ENCODE data around the gene SST.
A peak's percentile ranks its signal among the peaks of the same experiment; 100 is the strongest.
"Not testable (repeated sequence)": the region's sequence is repeated elsewhere in the genome, so short reads cannot be mapped to it uniquely, and the experiment has no call there.

SST gene

GRCh38 chr3:187667526-187667925 lies 2.7 kb downstream of the SST start:
- H3K4me1 Mint-ChIP-seq, result peaks cover 12 to 16% of the 10 kb centered on the region in 2 donors
- no peak for DNase-seq
- peaks cover 34 to 41% of the 10 kb centered on the region in 2 donors for H3K27me3 Mint-ChIP-seq
- ATAC-seq (replicated peaks), result no peak
- peaks cover 5% of the 10 kb centered on the region in 2 donors for H3K9me3 Mint-ChIP-seq
- no peak overlapping the region for H3K27ac Mint-ChIP-seq
- H3K4me3 Mint-ChIP-seq, result no peak overlapping the region
- no peaks in the 10 kb centered on the region for H3K36me3 Mint-ChIP-seq

DNA sequence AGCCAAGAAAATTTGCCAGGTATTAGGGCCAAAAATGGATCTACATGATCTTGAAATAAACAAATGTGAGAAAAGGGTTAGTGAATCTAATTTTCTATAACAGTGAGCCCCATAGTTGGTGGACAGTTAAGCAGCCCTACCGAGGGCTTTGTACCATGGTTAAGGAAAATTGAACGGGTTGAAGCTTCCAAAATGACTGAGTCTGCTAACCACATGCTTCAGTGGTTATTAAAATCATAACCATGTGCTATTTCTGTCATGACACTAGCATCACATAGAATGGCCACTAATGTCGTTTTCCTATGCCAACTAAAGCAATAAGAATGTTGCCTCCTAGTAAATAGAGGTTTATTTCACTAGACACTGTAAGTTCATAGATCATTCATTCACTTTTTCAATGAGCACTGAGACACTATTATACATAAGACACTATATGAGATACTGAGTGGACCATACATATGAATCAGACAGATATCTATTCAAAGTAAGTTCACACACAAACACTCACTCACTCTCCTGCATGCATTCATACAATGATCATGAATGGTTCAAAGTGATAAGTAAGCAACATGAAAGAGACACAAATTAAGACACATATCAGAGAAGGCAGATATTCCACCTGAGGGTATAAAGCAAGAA lies 4.3 kb downstream of the SST start:
- ATAC-seq (replicated peaks), result peak in 1 of 2 donors; percentile 36
- no peak for DNase-seq
- no peak overlapping the region for H3K4me3 Mint-ChIP-seq

GRCh38 chr3:187665010-187665409 lies 5.2 kb downstream of the SST start:
- H3K27me3 Mint-ChIP-seq, result peaks cover 17 to 23% of the 10 kb centered on the region in 2 donors
- H3K4me1 Mint-ChIP-seq, result peaks cover 10 to 16% of the 10 kb centered on the region in 2 donors
- H3K9me3 Mint-ChIP-seq, result peaks cover 5 to 8% of the 10 kb centered on the region in 2 donors
- ATAC-seq (replicated peaks) (peak; percentile 68 to 85), DNase-seq (no peak)
- no peak overlapping the region for H3K4me3 Mint-ChIP-seq
- H3K27ac Mint-ChIP-seq, result no peak overlapping the region
- no peaks in the 10 kb centered on the region for H3K36me3 Mint-ChIP-seq

More for the DNA sequence above, 4.3 kb downstream of the SST start:
- Mint-ChIP-seq H3K4me1 (peaks cover 12 to 16% of the 10 kb centered on the region in 2 donors), H3K36me3 (no peaks in the 10 kb centered on the region), H3K9me3 (peaks cover 5% of the 10 kb centered on the region in 2 donors), H3K27me3 (peaks cover 25 to 31% of the 10 kb centered on the region in 2 donors), H3K27ac (no peak overlapping the region)

GRCh38 chr3:187662848-187663409 lies 7.3 kb downstream of the SST start:
- Mint-ChIP-seq H3K9me3 (peaks cover 5 to 8% of the 10 kb centered on the region in 2 donors), H3K27me3 (peaks cover 6 to 17% of the 10 kb centered on the region in 2 donors), H3K27ac (no peak overlapping the region), H3K36me3 (no peaks in the 10 kb centered on the region), H3K4me1 (peaks cover 10 to 16% of the 10 kb centered on the region in 2 donors), H3K4me3 (no peak overlapping the region)
- DNase-seq (no peak), ATAC-seq (replicated peaks) (peak; percentile 56 to 68)

DNA sequence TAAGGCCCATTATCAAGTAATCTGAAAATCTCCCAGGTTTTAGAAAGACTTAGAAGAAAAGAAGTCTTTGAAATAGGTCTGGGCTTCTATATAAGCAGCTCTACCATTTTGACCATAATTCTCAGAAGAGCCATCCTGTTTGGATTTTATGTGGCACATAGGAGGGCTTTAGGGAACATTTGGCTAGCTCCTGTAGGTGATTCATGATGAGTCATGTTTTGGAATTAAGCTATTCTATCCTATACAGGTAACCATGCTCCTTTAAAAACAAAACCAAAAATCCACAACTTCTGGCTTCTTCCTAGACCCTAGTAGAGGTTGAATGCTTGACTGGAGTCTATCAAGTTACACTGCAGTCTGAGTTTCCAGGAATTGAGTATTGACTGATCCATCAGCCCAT lies 8.9 kb downstream of the SST start:
- H3K27ac Mint-ChIP-seq, result no peak overlapping the region
- peaks cover 4 to 12% of the 10 kb centered on the region in 2 donors for H3K27me3 Mint-ChIP-seq
- H3K4me1 Mint-ChIP-seq, result peaks cover 10 to 16% of the 10 kb centered on the region in 2 donors

GRCh38 chr3:187651282-187651681 lies 18.9 kb downstream of the SST start:
- H3K4me1 Mint-ChIP-seq, result peaks cover 0 to 4% of the 10 kb centered on the region in 2 donors
- no peak for DNase-seq
- no peaks in the 10 kb centered on the region for H3K9me3 Mint-ChIP-seq
- no peak overlapping the region for H3K4me3 Mint-ChIP-seq
- peaks cover 51 to 57% of the 10 kb centered on the region in 2 donors for H3K27me3 Mint-ChIP-seq
- H3K27ac Mint-ChIP-seq, result no peak overlapping the region
- ATAC-seq (replicated peaks), result no peak
- no peaks in the 10 kb centered on the region for H3K36me3 Mint-ChIP-seq

More for the DNA sequence above, 8.9 kb downstream of the SST start:
- Mint-ChIP-seq H3K36me3 (no peaks in the 10 kb centered on the region), H3K4me3 (no peak overlapping the region), H3K9me3 (peaks cover 5 to 8% of the 10 kb centered on the region in 2 donors)
- DNase-seq (no peak), ATAC-seq (replicated peaks) (no peak)

DNA sequence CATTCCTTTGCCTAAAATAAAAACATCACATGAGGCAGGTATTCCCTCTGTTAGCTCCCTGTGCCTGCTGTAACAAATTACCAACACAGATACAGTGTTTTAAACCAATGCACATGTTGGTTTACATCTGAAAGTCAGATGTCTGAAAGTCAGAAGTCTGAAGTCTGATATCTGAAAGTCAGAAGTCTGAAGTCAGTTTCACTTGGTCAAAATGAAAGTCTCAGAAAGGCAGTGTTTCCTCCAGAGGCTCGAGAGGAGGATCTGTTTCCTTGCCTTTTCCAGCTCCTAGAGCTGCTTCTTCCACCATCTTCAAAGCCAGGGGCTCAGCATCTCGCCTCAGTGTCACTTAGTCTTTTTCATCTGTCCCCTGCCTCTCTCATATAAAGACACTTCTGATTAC lies 22.0 kb downstream of the SST start:
- Mint-ChIP-seq H3K4me1 (peaks cover 0 to 4% of the 10 kb centered on the region in 2 donors), H3K36me3 (no peaks in the 10 kb centered on the region), H3K27ac (no peak overlapping the region), H3K4me3 (no peak overlapping the region), H3K9me3 (no peaks in the 10 kb centered on the region), H3K27me3 (peaks cover 45 to 49% of the 10 kb centered on the region in 2 donors)
- DNase-seq (no peak), ATAC-seq (replicated peaks) (peak; percentile 55 to 69)

DNA sequence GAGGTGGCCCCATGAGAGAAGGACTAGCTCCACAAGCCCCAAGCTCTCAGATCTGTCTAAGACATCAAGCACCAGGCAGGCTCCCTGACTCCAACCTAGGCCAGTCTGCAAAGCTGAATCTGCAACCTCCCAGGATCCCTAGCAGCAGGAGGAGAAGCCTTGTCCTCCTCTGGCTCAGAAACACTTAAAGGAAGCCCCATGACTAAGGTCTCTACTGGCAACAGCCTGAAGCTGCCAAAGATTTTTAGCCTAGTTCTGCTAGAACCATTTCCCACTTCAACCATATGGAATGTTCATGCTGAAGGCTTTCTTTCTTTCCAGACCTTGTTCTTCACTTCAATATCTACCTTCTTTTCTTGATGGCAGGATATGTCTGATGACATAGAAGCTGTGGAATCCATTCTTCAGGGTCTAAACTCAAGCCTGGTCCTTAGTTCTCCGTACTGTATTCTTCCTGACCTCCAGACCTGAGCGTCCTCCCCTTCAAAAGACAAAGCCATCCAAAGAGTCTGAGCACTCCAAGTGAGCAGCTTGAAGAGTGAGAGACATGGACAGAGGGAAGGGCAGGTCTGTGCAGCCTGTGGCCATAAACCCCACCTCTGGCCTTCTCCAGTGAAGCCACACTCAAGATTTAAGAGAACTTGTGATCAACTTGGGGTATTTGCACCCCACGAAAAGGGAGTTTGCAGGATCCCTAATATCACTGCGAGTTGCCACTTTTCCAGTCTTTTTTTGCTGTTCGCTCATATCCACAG lies 23.1 kb downstream of the SST start:
- ATAC-seq (replicated peaks) (no peak), DNase-seq (no peak)
- Mint-ChIP-seq H3K36me3 (no peaks in the 10 kb centered on the region), H3K9me3 (no peaks in the 10 kb centered on the region), H3K4me3 (no peak overlapping the region), H3K27me3 (peaks cover 38 to 43% of the 10 kb centered on the region in 2 donors), H3K4me1 (peaks cover 0 to 4% of the 10 kb centered on the region in 2 donors), H3K27ac (no peak overlapping the region)

DNA sequence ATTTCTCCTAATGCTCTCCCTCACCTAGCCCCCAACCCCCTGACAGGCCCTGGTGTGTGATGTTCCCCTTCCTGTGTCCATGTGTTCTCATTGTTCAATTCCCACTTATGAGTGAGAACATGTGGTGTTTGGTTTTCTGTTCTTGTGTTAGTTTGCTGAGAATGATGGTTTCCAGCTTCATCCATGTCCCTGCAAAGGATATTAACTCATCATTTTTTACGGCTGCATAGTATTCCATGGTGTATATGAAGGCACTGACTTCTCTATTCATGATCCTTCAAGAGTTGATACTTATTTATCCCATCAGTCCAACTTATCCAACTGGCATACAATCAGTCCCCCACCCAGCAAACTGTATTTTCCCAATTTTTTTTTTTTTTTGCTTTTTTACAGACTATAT lies 24.8 kb downstream of the SST start:
- H3K4me1 Mint-ChIP-seq, result not testable (repeated sequence)
- peaks cover 25 to 35% of the 10 kb centered on the region in 2 donors for H3K27me3 Mint-ChIP-seq

DNA sequence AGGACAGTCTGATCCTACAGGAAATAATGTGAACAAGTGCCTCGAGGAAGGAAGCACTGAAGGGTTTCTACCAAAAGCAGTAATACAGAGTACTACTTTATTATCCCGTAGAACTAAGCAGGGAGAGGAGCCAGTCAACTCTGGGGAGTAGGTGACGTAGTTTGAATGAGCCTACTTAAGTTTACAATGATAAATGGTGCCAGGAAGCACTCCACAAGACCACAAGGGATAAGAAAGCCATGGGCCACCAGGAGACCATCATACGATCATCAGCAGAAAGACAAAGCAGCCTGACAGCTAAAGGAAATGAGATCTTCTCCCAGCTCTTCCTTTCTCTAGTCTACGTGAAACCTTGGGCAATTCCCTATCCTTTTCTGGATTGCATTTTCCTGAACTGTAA lies 27.3 kb downstream of the SST start:
- peaks cover 8 to 32% of the 10 kb centered on the region in 2 donors for H3K27me3 Mint-ChIP-seq
- no peak overlapping the region for H3K4me3 Mint-ChIP-seq
- DNase-seq (no peak), ATAC-seq (replicated peaks) (no peak)
- peaks cover 0 to 2% of the 10 kb centered on the region in 2 donors for H3K9me3 Mint-ChIP-seq
- no peaks in the 10 kb centered on the region for H3K4me1 Mint-ChIP-seq
- no peak overlapping the region for H3K27ac Mint-ChIP-seq
- H3K36me3 Mint-ChIP-seq, result no peaks in the 10 kb centered on the region

More for the DNA sequence above, 24.8 kb downstream of the SST start:
- not testable (repeated sequence) for H3K9me3 Mint-ChIP-seq; ATAC-seq (replicated peaks); H3K36me3 Mint-ChIP-seq; H3K27ac Mint-ChIP-seq; H3K4me3 Mint-ChIP-seq; DNase-seq

GRCh38 chr3:187641320-187642016 lies 28.7 kb downstream of the SST start:
- no peak overlapping the region for H3K4me3 Mint-ChIP-seq
- H3K27ac Mint-ChIP-seq, result no peak overlapping the region
- ATAC-seq (replicated peaks), result no peak

DNA sequence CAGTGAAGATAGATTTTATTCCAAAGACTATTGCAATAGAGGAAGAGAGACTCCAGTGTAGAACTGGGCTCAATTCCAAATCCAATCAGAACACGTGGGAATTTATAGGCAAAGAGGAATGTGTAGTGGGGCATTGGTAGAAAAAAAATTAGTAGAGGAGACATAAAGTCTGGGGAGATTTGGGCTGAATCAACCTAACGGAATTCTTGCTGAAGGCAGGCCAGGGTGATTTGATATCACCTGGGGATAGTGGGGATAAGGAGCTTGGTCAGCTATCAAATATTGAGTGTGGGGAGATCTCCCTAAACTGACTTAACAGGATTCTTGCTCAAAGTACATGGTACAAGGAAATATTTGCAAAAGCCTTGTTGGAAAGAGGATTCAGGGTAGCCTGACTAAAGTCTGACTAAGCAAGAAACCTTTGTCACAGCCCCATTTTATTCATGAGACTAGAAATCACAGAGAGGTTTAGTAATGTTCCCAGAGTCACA lies 29.6 kb downstream of the SST start:
- no peaks in the 10 kb centered on the region for H3K4me1 Mint-ChIP-seq
- no peak for DNase-seq
- no peak for ATAC-seq (replicated peaks)
- H3K4me3 Mint-ChIP-seq, result no peak overlapping the region
- H3K27ac Mint-ChIP-seq, result no peak overlapping the region
- no peaks in the 10 kb centered on the region for H3K36me3 Mint-ChIP-seq
- peaks cover 9 to 26% of the 10 kb centered on the region in 2 donors for H3K27me3 Mint-ChIP-seq
- peaks cover 0 to 4% of the 10 kb centered on the region in 2 donors for H3K9me3 Mint-ChIP-seq

More at GRCh38 chr3:187641320-187642016, 28.7 kb downstream of the SST start:
- Mint-ChIP-seq H3K36me3 (no peaks in the 10 kb centered on the region), H3K4me1 (no peaks in the 10 kb centered on the region), H3K9me3 (peaks cover 0 to 2% of the 10 kb centered on the region in 2 donors), H3K27me3 (peaks cover 9 to 27% of the 10 kb centered on the region in 2 donors)
- DNase-seq, result no peak

DNA sequence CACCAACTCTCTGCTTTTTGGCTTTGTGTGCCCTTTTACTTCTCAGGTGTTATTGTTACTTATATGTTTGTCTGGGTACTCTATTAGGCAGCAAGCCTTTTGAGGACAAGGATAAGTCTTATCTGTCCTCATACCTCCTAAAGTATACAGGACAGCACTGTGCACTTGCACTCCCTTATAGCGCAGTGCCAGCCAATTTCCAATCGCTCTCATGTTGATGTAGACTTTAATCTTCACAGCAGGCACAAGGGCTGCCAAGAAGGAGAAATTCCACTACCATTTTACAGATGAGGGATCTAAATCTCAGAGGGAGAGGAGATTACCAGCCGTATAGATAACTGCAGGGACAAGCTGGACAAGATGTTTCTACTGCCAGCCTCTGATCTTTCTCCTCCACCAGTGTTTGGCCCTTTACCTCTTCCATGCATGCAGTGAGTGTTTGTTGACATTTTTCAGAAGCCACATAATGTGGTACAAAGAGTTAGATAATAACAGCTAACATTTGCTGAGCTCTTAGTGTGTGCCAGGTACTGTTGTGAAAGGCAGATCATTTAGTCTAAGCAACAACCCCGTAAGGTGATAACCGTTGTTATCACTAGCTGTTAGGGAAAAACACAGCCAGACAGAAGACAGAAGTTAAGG lies 30.1 kb downstream of the SST start:
- H3K27me3 Mint-ChIP-seq, result peaks cover 7 to 21% of the 10 kb centered on the region in 2 donors
- H3K36me3 Mint-ChIP-seq, result peaks cover 0 to 2% of the 10 kb centered on the region in 2 donors
- H3K27ac Mint-ChIP-seq, result no peak overlapping the region
- ATAC-seq (replicated peaks) (no peak), DNase-seq (no peak)
- no peak overlapping the region for H3K4me3 Mint-ChIP-seq
- no peaks in the 10 kb centered on the region for H3K4me1 Mint-ChIP-seq
- peaks cover 3 to 6% of the 10 kb centered on the region in 2 donors for H3K9me3 Mint-ChIP-seq

Measured in stimulated activated naive B cell treated with anti-CD40 and anti-IgM and Interleukin-4, amounts not matched to agents 10 μg/mL and 1 μg/mL and 100 μg/mL, for 72 hours (primary cell).